ENCODE measurements around the gene RRAS. TPM values are rescaled to one million over a fixed set of nuclear protein-coding genes. Genes with fewer than 3 reads are reported as not detected.
A peak's percentile ranks its signal among the peaks of the same experiment; 100 is the strongest.

Gene RRAS
- total RNA-seq, 4 donors from 2014 or later = 17.2 to 48.0 (median 32.4) TPM

DNA sequence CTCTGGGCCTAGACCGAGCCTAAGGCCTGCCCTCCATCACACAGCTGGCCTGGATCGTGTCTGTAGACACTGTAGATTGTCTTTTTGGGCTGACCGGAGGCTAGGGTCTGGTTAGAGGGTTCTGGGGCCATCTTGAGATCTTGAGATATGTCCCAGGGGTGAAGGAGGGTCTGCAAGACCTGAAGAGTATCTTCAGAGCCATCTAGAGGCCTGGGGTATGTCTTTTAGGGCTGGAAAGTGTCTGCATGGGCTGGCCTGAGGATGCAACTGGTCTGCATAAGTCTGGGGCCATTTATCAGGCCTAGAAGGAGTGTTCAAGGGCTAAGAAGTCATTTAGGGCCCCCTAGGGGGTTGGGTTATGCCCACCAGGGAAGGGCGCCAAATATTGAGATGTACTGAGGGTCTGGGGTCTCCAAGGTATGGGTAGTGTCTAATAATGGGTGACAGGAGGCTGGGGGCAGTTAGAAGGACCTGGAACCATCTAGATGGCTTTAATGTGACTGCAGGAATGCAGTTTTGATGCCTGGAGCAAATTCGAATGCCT lies 2.6 kb upstream of the RRAS start:
- Histone ChIP-seq H3K27ac (peak overlapping the region; percentile 85 to 98 (median 95)), H3K4me3 (peak overlapping the region; percentile 66 to 97 (median 83)), H3K9me3 (no peaks in the 10 kb centered on the region), H3K4me1 (peaks cover 0 to 36% (median 0%) of the 10 kb centered on the region in 4 donors), H3K27me3 (no peaks in the 10 kb centered on the region), H3K36me3 (peaks cover 0 to 29% (median 0%) of the 10 kb centered on the region in 3 donors)
- DNase-seq = no peak
- TF ChIP-seq, protein P1, sequence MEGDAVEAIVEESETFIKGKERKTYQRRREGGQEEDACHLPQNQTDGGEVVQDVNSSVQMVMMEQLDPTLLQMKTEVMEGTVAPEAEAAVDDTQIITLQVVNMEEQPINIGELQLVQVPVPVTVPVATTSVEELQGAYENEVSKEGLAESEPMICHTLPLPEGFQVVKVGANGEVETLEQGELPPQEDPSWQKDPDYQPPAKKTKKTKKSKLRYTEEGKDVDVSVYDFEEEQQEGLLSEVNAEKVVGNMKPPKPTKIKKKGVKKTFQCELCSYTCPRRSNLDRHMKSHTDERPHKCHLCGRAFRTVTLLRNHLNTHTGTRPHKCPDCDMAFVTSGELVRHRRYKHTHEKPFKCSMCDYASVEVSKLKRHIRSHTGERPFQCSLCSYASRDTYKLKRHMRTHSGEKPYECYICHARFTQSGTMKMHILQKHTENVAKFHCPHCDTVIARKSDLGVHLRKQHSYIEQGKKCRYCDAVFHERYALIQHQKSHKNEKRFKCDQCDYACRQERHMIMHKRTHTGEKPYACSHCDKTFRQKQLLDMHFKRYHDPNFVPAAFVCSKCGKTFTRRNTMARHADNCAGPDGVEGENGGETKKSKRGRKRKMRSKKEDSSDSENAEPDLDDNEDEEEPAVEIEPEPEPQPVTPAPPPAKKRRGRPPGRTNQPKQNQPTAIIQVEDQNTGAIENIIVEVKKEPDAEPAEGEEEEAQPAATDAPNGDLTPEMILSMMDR (IDR thresholded peaks at IDR 0.05) = no peak
- TF ChIP-seq POLR2A (IDR thresholded peaks at IDR 0.05) = no peak

DNA sequence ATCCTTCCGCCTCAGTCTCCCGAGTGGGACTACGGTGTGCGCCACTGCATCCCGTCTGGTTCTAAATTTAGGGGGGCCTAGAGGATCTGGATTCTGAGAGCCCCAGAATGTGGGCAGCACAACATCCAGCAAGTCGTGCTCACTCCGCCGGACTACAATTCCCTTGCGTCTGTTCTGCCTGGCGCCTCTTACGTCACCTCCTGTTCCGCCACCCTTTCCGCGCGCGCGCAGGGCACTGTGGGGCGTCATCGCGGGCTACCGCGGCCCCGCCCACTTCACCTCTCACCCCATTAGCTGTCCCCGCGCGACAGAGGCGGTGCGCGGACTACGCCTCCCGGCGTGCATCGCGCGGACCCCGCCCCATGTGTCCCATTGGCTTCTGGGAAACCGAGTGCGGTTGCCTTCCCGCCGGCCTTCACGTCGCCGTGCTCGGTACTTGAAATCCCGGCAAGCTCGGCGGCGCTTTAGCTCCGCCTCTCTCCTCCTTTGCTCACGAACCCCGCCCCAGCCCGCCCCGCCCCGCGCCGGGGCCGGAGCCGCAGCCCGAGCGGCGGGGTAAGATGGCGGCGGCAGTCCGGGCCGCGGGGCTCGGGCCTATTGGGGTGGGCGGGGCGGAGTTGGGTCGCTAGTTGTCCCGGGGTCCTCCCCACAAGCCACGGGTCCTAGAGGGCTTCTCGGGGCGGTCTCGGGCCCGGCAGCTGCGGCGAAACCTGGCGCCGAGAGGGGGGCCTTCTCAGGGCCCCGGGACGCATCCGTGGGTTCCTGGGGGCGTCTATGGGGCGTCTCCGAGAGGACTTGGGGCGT lies 1.9 kb upstream of the RRAS start, which contains the start of gene SCAF1:
TSS of gene SCAF1 (plus strand) at position 522 of the 804 bp plus-strand sequence. CDS start 2,818 bp downstream, outside the sequence.
- H3K9me3 ChIP-seq = no peaks in the 10 kb centered on the region
- H3K27me3 ChIP-seq = no peaks in the 10 kb centered on the region
- H3K36me3 ChIP-seq = peaks cover 0 to 22% (median 0%) of the 10 kb centered on the region in 3 donors
- peak; percentile 88 to 99 for TF ChIP-seq POLR2A (IDR thresholded peaks at IDR 0.05)
- TF ChIP-seq, protein P1 (IDR thresholded peaks at IDR 0.05) = no peak
- peak; percentile 99 to 100 (median 99) for DNase-seq
- peak within 1 kb of the TSS; percentile 85 to 98 (median 96) for H3K27ac ChIP-seq
- H3K4me1 ChIP-seq = peaks cover 0 to 36% (median 0%) of the 10 kb centered on the region in 4 donors
- H3K4me3 ChIP-seq = peak within 1 kb of the TSS; percentile 66 to 97 (median 83)

DNA sequence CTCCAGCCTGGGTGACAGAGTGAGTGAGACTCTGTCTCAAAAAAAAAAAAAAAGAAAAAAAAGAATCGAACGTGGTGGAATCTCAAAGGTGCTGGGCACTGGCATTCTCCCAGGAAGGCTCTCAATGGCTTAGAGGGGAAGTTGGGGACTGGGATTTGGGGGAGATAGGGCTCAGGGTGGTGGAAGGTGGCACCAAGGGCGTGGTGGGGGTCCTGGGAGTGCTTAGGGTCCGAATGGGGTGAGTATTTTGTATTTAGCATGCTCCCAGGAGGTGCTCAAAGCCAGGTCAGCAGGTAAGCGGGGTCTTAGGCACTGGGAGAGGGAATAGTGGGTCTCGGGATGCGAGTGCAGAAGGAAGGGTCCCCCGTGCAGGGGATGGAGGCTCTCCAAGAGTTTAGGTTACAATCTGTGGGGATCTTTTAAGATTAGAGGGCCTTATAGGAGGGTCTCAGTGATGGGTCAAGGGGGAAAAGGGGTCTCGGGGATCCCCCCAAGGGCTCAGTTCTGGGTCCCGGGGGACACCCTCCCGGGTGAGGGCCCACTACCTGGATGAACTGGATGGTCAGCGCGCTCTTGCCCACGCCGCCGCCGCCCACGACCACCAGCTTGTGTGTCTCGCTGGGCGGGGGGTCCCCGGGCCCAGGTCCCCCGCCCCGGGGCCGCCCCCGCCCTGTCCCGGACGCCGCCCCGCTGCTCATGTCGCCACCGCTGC lies 386 bp downstream of the RRAS start:
- peak overlapping the region; percentile 85 to 98 (median 96) for H3K27ac ChIP-seq
- H3K4me3 ChIP-seq = peak overlapping the region; percentile 66 to 87 (median 76)
- DNase-seq = no peak
- H3K9me3 ChIP-seq = no peaks in the 10 kb centered on the region
- TF ChIP-seq, protein P1 (IDR thresholded peaks at IDR 0.05) = no peak
- TF ChIP-seq POLR2A (IDR thresholded peaks at IDR 0.05) = peak; percentile 22 to 38
- H3K4me1 ChIP-seq = peaks cover 0 to 36% (median 0%) of the 10 kb centered on the region in 4 donors
- H3K36me3 ChIP-seq = no peaks in the 10 kb centered on the region
- no peaks in the 10 kb centered on the region for H3K27me3 ChIP-seq

DNA sequence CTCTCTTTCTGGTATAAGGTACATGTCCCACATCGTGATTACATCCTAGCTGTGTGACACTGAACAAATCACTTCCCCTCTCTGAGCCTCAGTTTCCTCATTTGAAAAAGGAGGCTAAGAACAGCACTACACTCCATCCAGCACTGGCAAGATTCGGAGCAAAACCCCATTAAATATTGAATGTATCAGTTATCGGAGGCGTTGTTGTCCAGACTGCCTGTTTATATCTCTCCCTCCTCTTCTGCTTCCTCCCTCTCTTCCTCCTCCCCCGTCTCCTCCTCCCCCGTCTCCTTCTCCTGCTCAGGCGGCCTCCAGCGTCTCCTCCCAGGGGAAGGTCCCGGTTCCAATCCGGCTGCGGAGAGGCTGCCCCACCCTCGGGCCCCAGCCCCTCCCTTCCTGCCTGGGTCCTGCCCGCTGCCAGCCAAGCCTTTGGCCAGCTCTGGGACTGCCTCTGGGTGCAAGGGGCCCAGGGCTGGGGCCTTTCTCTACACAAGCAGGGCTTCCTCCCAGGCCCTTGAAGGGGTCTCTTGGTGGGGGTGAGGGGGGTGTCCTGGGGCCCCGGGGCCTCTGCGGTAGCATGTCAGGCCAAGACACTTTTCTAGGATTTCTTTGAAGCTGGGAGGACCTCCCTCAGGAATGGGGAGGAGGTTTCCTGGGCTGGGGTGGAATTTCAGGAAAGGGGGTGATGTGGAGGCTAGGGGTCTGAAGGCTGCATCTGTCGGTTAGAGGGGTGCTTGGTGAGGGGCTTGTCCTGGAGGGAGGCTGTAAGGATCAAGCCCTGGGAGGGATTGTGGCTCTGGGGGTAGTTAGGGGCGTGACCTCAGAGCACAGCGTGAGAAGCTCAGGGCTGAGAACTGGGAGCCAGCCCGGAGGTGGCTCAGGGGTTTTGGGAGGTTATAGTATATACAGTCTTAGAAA lies 1.9 kb downstream of the RRAS start:
- peak in 2 of 3 donors; percentile 90 to 92 for DNase-seq
- TF ChIP-seq, protein P1 (IDR thresholded peaks at IDR 0.05) = no peak
- TF ChIP-seq POLR2A (IDR thresholded peaks at IDR 0.05) = peak in 1 of 2 donors; percentile 76
- Histone ChIP-seq H3K4me1 (peaks cover 0 to 24% (median 0%) of the 10 kb centered on the region in 4 donors), H3K4me3 (peak overlapping the region; percentile 1 to 87 (median 44)), H3K27ac (peak overlapping the region; percentile 61 to 98 (median 96)), H3K27me3 (no peaks in the 10 kb centered on the region), H3K9me3 (no peaks in the 10 kb centered on the region), H3K36me3 (no peaks in the 10 kb centered on the region)

Measured in Peyer's patch (tissue), 4 donors.